Measurements from ENCODE around the gene HINT2.

Gene HINT2

GRCh38 chr9:35792826-35793225, 22.0 kb downstream of the HINT2 start:
- no peak for TF ChIP-seq CTCF (IDR thresholded peaks at IDR 0.05; ENCODE audit: low read length, missing control alignments)
- no peak for DNase-seq (ENCODE audit: low read depth)
- H3K4me3 ChIP-seq (replicated peaks; ENCODE audit: low read depth, low read length) = peak overlapping the region; percentile 27

DNA sequence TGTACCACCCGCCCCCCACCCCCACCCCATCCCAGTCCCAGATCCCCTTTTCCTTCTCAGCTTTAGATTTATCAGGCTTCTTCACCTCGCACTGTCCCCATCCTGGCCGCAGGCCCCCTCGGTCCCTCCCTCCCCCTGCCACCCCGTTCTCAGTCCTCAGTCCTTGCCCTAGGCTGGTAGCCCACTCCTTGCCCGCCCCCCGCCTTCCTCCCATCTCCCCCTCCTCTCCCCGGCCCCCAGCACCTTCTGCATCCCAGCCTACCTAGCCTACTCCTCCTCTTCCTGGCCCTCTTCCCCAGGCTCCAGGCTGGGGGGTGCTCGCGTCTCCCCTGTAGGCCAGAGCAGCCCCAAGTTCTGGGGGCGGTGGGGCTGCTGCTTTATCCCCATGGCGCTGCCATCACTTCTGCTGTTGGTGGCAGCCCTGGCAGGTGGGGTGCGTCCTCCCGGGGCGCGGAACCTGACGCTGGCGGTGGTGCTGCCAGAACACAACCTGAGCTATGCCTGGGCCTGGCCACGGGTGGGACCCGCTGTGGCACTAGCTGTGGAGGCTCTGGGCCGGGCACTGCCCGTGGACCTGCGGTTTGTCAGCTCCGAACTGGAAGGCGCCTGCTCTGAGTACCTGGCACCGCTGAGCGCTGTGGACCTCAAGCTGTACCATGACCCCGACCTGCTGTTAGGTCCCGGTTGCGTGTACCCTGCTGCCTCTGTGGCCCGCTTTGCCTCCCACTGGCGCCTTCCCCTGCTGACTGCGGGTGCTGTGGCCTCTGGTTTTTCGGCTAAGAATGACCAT, 22.6 kb downstream of the HINT2 start:
- TF ChIP-seq CTCF (IDR thresholded peaks at IDR 0.05; ENCODE audit: low read length, missing control alignments) = no peak
- peak overlapping the region; percentile 57 for H3K4me3 ChIP-seq (replicated peaks; ENCODE audit: low read depth, low read length)
- DNase-seq (ENCODE audit: low read depth) = no peak

DNA sequence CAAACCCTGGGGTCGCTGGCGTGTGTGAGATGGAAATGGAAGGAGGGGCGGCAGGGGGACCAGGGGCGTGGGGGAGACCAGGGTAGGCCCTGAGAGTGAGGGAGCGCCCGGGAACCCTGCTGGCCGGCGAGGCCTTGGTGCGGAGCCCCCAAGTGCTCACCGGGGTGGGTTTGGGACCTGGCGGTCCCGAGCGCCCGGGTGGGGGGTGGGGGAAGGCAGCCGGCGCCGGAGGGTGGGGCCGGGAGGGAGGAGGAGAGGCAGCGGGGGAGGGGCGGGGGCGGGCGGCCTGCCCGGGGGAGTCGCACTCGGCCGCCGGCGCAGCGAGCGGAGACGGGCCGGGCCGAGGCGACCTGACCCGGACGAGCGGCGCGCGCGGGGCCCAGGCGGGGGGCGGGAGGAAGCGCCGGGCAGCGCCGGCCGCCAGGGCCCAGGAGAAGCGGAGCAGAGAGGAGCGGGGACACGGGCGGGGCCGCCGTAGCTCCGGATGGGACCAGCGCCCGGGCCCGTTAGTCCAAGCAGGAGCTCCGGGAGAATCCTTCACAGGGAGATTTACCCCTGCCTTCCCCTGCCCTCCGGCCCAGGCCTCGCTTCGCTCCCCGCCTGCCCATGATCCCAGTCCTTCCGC, 23.4 kb downstream of the HINT2 start, which contains the start of gene NPR2:
Gene NPR2 (plus strand): TSS at position 295 of the 625 bp plus-strand sequence. CDS start 818 bp downstream, outside the sequence.
- peak; percentile 30 for DNase-seq (ENCODE audit: low read depth)
- TF ChIP-seq CTCF (IDR thresholded peaks at IDR 0.05; ENCODE audit: low read length, missing control alignments) = no peak
- peak within 1 kb of the TSS; percentile 57 for H3K4me3 ChIP-seq (replicated peaks; ENCODE audit: low read depth, low read length)

DNA sequence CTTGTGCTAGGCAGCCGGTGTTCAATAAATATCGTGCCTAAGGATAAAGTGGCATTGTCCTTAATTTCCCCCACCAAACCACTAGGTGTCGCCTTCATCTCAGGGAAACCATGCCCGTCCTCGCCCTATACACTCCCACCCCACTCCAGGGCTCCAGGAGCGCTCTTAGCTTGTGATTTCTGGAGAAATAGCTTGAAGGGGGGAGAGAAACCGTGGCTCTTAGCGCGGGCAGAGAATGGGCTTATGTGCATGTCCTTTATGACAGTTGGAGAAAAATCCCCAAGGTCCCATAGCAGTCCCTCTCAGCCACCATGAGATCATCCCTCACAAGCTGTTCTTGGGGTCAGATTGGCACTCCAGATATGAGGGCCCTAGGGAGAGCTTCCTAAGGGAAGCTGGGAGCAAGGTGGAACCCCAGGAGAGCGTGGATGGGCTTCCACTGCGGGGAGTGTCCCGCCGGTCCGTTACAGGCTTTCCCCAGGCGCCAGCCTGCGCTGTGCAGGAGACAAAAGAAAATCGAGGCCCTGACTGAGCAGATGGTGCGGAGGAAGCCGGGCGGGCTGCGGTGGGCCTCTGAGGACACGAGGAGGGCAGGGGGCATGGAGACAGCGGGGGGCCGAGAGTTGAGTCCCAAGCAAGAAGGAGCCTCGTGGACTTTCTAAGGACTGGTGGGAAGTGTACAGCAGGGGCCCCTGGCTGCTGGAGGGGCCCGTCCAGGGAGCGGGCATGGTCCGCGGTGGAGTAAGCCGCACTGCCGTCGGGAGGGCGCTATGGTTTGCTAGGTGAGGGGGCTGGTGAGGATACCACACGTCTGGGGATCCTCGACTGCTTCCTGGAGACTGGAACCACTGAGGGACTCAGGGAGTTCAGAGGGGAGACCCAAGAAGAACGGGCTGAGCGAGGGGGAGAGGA, 24.2 kb downstream of the HINT2 start:
- no peak overlapping the region for H3K4me3 ChIP-seq (replicated peaks; ENCODE audit: low read depth, low read length)
- peak; percentile 92 for TF ChIP-seq CTCF (IDR thresholded peaks at IDR 0.05; ENCODE audit: low read length, missing control alignments)
- DNase-seq (ENCODE audit: low read depth) = peak; percentile 93

DNA sequence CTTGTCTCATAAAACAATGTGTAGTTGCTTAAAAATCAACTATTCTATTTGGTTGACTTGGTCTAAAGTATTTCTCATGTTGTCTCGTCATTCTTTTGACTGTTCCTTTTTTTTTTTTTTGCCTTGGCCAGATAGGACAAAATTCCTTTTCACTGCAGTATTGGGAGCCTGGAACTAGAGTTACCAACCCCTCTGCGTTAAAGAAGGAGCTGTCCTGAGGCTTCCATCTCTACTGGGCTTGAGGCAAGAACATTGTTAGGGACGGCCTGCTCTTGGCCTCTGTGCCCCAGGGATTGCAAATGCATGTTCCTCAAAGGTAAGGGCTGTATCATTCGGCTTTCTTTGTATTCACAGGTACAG, 24.8 kb downstream of the HINT2 start:
- H3K4me3 ChIP-seq (replicated peaks; ENCODE audit: low read depth, low read length) = no peak overlapping the region
- TF ChIP-seq CTCF (IDR thresholded peaks at IDR 0.05; ENCODE audit: low read length, missing control alignments) = no peak
- DNase-seq (ENCODE audit: low read depth) = no peak

- no peak for TF ChIP-seq CTCF (IDR thresholded peaks at IDR 0.05; ENCODE audit: low read length, missing control alignments)
- DNase-seq (ENCODE audit: low read depth) = no peak
- H3K4me3 ChIP-seq (replicated peaks; ENCODE audit: low read depth, low read length) = no peak overlapping the region
Observed at GRCh38 chr9:35789541-35789940, 25.3 kb downstream of the HINT2 start.

Measured in fibroblast of pulmonary artery (primary cell).